Left lobe of liver (tissue), 2 donors: ENCODE results near the gene PRR5L. TPM values are rescaled to one million over a fixed set of nuclear protein-coding genes. Genes with fewer than 3 reads are reported as not detected.
A peak's percentile ranks its signal among the peaks of the same experiment; 100 is the strongest.
"Not testable (repeated sequence)": the region's sequence is repeated elsewhere in the genome, so short reads cannot be mapped to it uniquely, and the experiment has no call there.

ENCODE experiments used
- ATAC-seq: fragments of 200-7000 bp; cut with Tn5 transposase; one replicate; pipeline ENCODE4 v1.9.1; 2020; ENCODE audit warnings: mild to moderate bottlenecking, moderate library complexity
- DNase-seq: peaks from one replicate; pipeline ENCODE4 v3.0.0-alpha.2; 2020; ENCODE audit warnings: low spot score
- total RNA-seq: library from RNA; stranded (reverse); gene quantifications from one replicate; pipeline ENCODE4 v1.2.1, GENCODE V29; 2021
- donor health status: DM: no; HTN: no; CAD: no; lungs with moderate emphysema.
- donor health status: DM: no; HTN: yes; CAD: no.

PRR5L gene
- total RNA-seq, 1 donor from 2014 or later, result 2.1 TPM

- DNase-seq (no peak), ATAC-seq (no peak)
These were observed 21.9 kb downstream of the PRR5L start for GRCh38 chr11:36317992-36318391.

- DNase-seq, ATAC-seq: not testable (repeated sequence)
These were observed 28.9 kb downstream of the PRR5L start for GRCh38 chr11:36324956-36325355.

- not testable (repeated sequence) for DNase-seq, ATAC-seq
These were observed 29.3 kb downstream of the PRR5L start for GRCh38 chr11:36325403-36325802.

GRCh38 chr11:36326524-36327419 lies 30.7 kb downstream of the PRR5L start:
- ATAC-seq (no peak), DNase-seq (no peak)

- no peak for ATAC-seq
- DNase-seq, result no peak
These were observed 33.0 kb downstream of the PRR5L start for GRCh38 chr11:36328966-36329673.

GRCh38 chr11:36330411-36330810 lies 34.3 kb downstream of the PRR5L start:
- no peak for DNase-seq
- ATAC-seq, result no peak

- no peak for ATAC-seq
- DNase-seq, result no peak
These were observed 37.4 kb downstream of the PRR5L start for GRCh38 chr11:36333468-36333867.

- ATAC-seq (no peak), DNase-seq (no peak)
These were observed 37.8 kb downstream of the PRR5L start for GRCh38 chr11:36333897-36334296.

GRCh38 chr11:36339888-36340287 lies 43.8 kb downstream of the PRR5L start:
- ATAC-seq (no peak), DNase-seq (no peak)

- ATAC-seq (no peak), DNase-seq (no peak)
These were observed 44.8 kb downstream of the PRR5L start for GRCh38 chr11:36340897-36341296.

- DNase-seq, result no peak
- ATAC-seq, result no peak
These were observed 45.8 kb downstream of the PRR5L start for GRCh38 chr11:36341915-36342314.

- ATAC-seq (no peak), DNase-seq (no peak)
These were observed 46.2 kb downstream of the PRR5L start for GRCh38 chr11:36342327-36342726.

- DNase-seq (no peak), ATAC-seq (no peak)
These were observed 47.3 kb downstream of the PRR5L start for GRCh38 chr11:36343436-36343835.

GRCh38 chr11:36345084-36345511 lies 49.0 kb downstream of the PRR5L start:
- no peak for DNase-seq
- peak; percentile 45 for ATAC-seq

- DNase-seq (no peak), ATAC-seq (no peak)
These were observed 49.5 kb downstream of the PRR5L start for GRCh38 chr11:36345535-36346141.

- ATAC-seq, result no peak
- no peak for DNase-seq
These were observed 50.7 kb downstream of the PRR5L start for GRCh38 chr11:36346562-36347383.

- DNase-seq, result no peak
- ATAC-seq, result no peak
These were observed 51.4 kb downstream of the PRR5L start for GRCh38 chr11:36347384-36347906.

GRCh38 chr11:36349351-36350136 lies 53.5 kb downstream of the PRR5L start:
- peak; percentile 26 for ATAC-seq

GRCh38 chr11:36350137-36350513 lies 54.0 kb downstream of the PRR5L start:
- ATAC-seq, result no peak
- no peak for DNase-seq

More at GRCh38 chr11:36349351-36350136, 53.5 kb downstream of the PRR5L start:
- DNase-seq, result no peak

GRCh38 chr11:36352922-36353321 lies 56.8 kb downstream of the PRR5L start:
- no peak for ATAC-seq
- DNase-seq, result no peak
